ENCODE results near the gene LILRB3. TPM values are rescaled to one million over a fixed set of nuclear protein-coding genes. Genes with fewer than 3 reads are reported as not detected.
A peak's percentile ranks its signal among the peaks of the same experiment; 100 is the strongest.
"Not testable (repeated sequence)": the region's sequence is repeated elsewhere in the genome, so short reads cannot be mapped to it uniquely, and the experiment has no call there.

Gene LILRB3
- total RNA-seq, 1 donor from 2014 or later = not detected

GRCh38 chr19:54172471-54173358, 50.1 kb downstream of the LILRB3 start, which contains the start of gene TMC4:
Gene TMC4, minus strand, starts transcription at chr19:54173160. Its CDS starts 43 bp downstream, at chr19:54173117.
- FAIRE-seq (no peak), DNase-seq (ENCODE audit: low read depth) (peak; percentile 80)
- H3K36me3 ChIP-seq (ENCODE audit: control insufficient read depth, insufficient read depth, low read length) = peaks cover 2% of the 10 kb centered on the region
- TF ChIP-seq CTCF (IDR thresholded peaks at IDR 0.05; ENCODE audit: insufficient read depth, low read length, severe bottlenecking) = peak; percentile 71
- H3K27me3 ChIP-seq (ENCODE audit: control insufficient read depth, insufficient read depth, low read length) = no peaks in the 10 kb centered on the region
- H3K4me3 ChIP-seq (ENCODE audit: low read depth, low read length) = peak within 1 kb of the TSS; percentile 59

DNA sequence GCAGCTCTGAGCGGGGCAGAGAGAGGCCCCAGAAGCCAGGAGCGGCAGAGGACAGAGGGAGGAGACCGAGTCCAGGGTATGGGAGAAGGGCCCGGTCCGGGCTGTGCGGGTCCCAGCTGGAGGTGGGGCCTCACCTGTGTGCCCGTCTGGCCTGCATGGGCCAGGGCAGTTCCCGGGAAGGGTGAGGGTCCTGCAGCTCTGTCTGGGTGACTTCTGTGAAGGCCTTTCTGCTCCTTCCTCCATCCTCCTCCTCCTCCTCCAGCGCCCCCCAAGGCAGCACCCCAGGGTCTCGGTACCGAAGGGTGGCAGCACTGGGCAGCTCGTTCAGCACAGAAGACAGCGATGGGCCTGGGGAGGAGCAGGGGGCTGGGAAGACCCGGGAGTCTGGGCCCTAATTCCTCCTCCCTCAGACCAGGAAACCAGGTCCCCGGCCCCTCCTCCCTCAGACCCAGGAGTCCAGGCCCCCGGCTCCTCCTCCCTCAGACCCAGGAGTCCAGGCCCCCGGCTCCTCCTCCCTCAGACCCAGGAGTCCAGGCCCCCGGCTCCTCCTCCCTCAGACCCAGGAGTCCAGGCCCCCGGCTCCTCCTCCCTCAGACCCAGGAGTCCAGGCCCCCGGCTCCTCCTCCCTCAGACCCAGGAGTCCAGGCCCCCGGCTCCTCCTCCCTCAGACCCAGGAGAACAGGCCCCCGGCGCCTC, 50.9 kb downstream of the LILRB3 start:
- not testable (repeated sequence) for H3K36me3 ChIP-seq (ENCODE audit: control insufficient read depth, insufficient read depth, low read length); H3K4me3 ChIP-seq (ENCODE audit: low read depth, low read length); FAIRE-seq; H3K27me3 ChIP-seq (ENCODE audit: control insufficient read depth, insufficient read depth, low read length); DNase-seq (ENCODE audit: low read depth)

DNA sequence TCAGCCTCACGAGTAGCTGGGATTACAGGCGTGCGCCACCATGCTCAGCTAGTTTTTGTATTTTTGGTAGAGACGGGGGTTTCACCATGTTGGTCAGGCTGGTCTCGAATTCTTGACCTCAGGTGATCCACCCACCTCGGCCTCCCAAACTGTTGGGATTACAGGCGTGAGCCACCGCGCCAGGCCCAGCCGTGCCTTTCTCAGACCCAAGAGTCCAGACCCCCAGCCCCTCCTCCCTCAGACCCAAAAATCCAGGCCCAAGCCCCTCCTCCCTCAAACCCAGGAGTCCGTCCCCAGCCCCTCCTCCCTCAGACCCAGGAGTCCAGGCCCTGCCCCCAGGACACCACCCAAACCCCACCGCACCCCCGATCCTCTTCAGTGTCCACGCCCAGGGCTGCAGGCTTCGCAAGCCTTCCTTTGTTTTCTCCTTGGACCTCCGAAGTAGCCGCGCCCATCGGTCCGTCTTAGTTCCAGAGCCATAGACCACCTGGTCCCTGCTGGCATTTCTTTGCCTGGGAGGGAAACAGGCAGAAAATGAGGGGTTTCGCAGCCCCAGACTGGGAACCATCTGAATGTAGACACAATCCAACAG, 53.6 kb downstream of the LILRB3 start:
- DNase-seq (ENCODE audit: low read depth) = no peak
- TF ChIP-seq CTCF (IDR thresholded peaks at IDR 0.05; ENCODE audit: insufficient read depth, low read length, severe bottlenecking) = no peak
- Histone ChIP-seq H3K27me3 (ENCODE audit: control insufficient read depth, insufficient read depth, low read length) (no peaks in the 10 kb centered on the region), H3K4me3 (ENCODE audit: low read depth, low read length) (no peak overlapping the region), H3K36me3 (ENCODE audit: control insufficient read depth, insufficient read depth, low read length) (peaks cover 2% of the 10 kb centered on the region)
- no peak for FAIRE-seq

DNA sequence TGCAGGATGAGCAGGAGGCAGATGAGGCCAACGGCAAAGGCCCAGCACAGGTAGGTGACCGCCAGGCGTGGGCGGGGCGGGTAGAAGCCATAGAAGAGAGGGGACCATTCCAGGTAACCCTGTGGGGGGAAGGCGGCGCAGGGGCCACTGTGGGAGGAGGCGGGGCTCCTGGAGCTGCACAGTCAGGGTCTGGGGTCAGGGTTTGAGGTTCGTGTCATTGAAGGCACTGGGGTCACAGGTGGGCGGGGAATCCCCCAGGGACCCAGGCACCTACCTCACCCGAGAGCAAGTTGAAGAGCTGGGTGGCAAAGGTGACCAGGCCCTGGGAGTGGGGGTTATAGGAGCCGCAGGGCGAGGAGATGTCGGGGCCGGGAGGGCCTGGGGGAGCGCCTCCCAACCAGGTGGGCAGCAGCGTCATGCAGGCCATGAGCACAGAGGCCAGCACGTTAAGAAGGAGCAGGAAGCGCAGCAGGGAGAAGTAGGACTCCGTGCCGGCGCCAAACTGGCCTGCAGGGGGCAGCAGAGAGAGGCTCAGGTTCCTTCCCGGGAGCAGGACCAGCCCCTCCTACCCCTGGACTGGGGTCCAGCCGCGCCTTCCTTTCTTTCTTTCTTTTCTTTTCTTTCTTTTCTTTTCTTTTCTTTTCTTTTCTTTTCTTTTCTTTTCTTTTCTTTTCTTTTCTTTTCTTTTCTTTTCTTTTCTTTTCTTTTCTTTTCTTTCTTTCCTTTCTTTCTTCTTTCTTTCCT, 54.5 kb downstream of the LILRB3 start:
- peak; percentile 98 for TF ChIP-seq CTCF (IDR thresholded peaks at IDR 0.05; ENCODE audit: insufficient read depth, low read length, severe bottlenecking)
- DNase-seq (ENCODE audit: low read depth) (peak; percentile 59), FAIRE-seq (no peak)
- Histone ChIP-seq H3K4me3 (ENCODE audit: low read depth, low read length) (no peak overlapping the region), H3K27me3 (ENCODE audit: control insufficient read depth, insufficient read depth, low read length) (no peaks in the 10 kb centered on the region), H3K36me3 (ENCODE audit: control insufficient read depth, insufficient read depth, low read length) (peaks cover 2% of the 10 kb centered on the region)

Other genes starting within 250 kb of the LILRB3 start
- gene CACNG6, start 231.4 kb downstream of the LILRB3 start, total RNA-seq = 0.26 TPM in 1 of 2 replicates, not detected in the other
- not detected in 2 replicates for gene VSTM1, start 159.1 kb downstream of the LILRB3 start, total RNA-seq
- gene TARM1, start 141.6 kb downstream of the LILRB3 start, total RNA-seq = not detected in 2 replicates
- 0.64 and 0.79 TPM in 2 replicates for gene OSCAR, start 122.2 kb downstream of the LILRB3 start, total RNA-seq
- 6.1 and 16.0 TPM in 2 replicates for gene NDUFA3, start 120.2 kb downstream of the LILRB3 start, total RNA-seq
- gene TFPT, start 107.3 kb downstream of the LILRB3 start, total RNA-seq = 6.1 and 11.3 TPM in 2 replicates
- gene PRPF31, start 107.3 kb downstream of the LILRB3 start, total RNA-seq = 37.8 and 47.1 TPM in 2 replicates
- gene CNOT3, start 85.2 kb downstream of the LILRB3 start, total RNA-seq = 6.1 and 11.4 TPM in 2 replicates
- 9.7 and 13.4 TPM in 2 replicates for gene LENG1, start 63.3 kb downstream of the LILRB3 start, total RNA-seq
- 23.2 and 25.0 TPM in 2 replicates for gene TMC4, start 49.8 kb downstream of the LILRB3 start, total RNA-seq
- 6.8 and 10.6 TPM in 2 replicates for gene MBOAT7, start 33.4 kb downstream of the LILRB3 start, total RNA-seq
- gene TSEN34, start 31.7 kb downstream of the LILRB3 start, total RNA-seq = 47.9 and 50.2 TPM in 2 replicates
- gene RPS9, start 22.1 kb downstream of the LILRB3 start, total RNA-seq = 2,761 and 3,132 TPM in 2 replicates
- gene LILRA6, start 19.8 kb upstream of the LILRB3 start, total RNA-seq = not detected in 2 replicates
- gene LILRB5, start 34.3 kb upstream of the LILRB3 start, total RNA-seq = not detected in 2 replicates
- gene LILRB2, start 58.1 kb upstream of the LILRB3 start, total RNA-seq = not detected in 2 replicates
- gene LILRA5, start 90.2 kb upstream of the LILRB3 start, total RNA-seq = not detected in 2 replicates
- not detected in 2 replicates for gene LILRA4, start 116.2 kb upstream of the LILRB3 start, total RNA-seq
- gene LAIR1, start 141.9 kb upstream of the LILRB3 start, total RNA-seq = not detected in 2 replicates
- 0.26 TPM in 1 of 2 replicates, not detected in the other for gene TTYH1, start 192.5 kb upstream of the LILRB3 start, total RNA-seq
- 26.3 and 37.8 TPM in 2 replicates for gene LENG8, start 226.2 kb upstream of the LILRB3 start, total RNA-seq
- gene LENG9, start 240.8 kb upstream of the LILRB3 start, total RNA-seq = 6.5 and 15.0 TPM in 2 replicates